Ascending aorta (tissue), 2 donors: ENCODE data around the gene SLC15A1. TPM values are rescaled to one million over a fixed set of nuclear protein-coding genes. Genes with fewer than 3 reads are reported as not detected.

ENCODE experiments used
- DNase-seq, 2 donors: peaks; one replicate each; pipeline ENCODE4 v3.0.0-alpha.2; 2019; ENCODE audit warnings: low spot score in 2 of 2
- H3K27ac ChIP-seq, 2 donors: fragments of 200-600 bp; sonication (generic); one replicate each; pipeline ENCODE4 v1.5.1; 2016 to 2017; ENCODE audit warnings: mild to moderate bottlenecking in 1 of 2
- H3K27me3 ChIP-seq: fragments of 200-600 bp; sonication (generic); one replicate; pipeline ENCODE4 v1.5.1; 2017
- H3K36me3 ChIP-seq, 2 donors: fragments of 200-600 bp; sonication (generic); one replicate each; pipeline ENCODE4 v1.5.1; 2016
- H3K4me1 ChIP-seq, 2 donors: fragments of 200-600 bp; sonication (generic); one replicate each; pipeline ENCODE4 v1.5.1; 2016 to 2017; ENCODE audit warnings: mild to moderate bottlenecking in 1 of 2
- H3K4me3 ChIP-seq, 2 donors: fragments of 200-600 bp; sonication (generic); one replicate each; pipeline ENCODE4 v1.5.1; 2016 to 2017; ENCODE audit warnings: mild to moderate bottlenecking in 1 of 2
- H3K9me3 ChIP-seq, 2 donors: fragments of 200-600 bp; sonication (generic); one replicate each; pipeline ENCODE4 v1.5.1; 2016
- intact Hi-C: fragments of 100-400 bp; cut with DNase I; formaldehyde crosslinking; loops from one replicate; pipeline ENCODE4 v1.15.1; 2023
- total RNA-seq: library from RNA; depleted of rRNA; stranded (reverse); fragments of >200 nt; gene quantifications from one replicate; pipeline ENCODE4 v1.1.0, GENCODE V29; 2016
- TF ChIP-seq, protein P1 (sequence below), 3 experiments: fragments of 200-600 bp in 2 of 3; fragments of 450-650 bp in 1 of 3; sonication (generic) in 2 of 3; IDR thresholded peaks; one replicate each; pipeline ENCODE4 v1.5.1; 2016 to 2019; ENCODE audit warnings: antibody characterized with exemption in 3 of 3, mild to moderate bottlenecking in 1 of 3, moderate library complexity in 1 of 3

The SLC15A1 gene
- total RNA-seq, 1 donor from 2014 or later: not detected

- Histone ChIP-seq H3K27me3 (no peaks in the 10 kb centered on the region), H3K4me3 (no peak overlapping the region), H3K9me3 (no peaks in the 10 kb centered on the region), H3K27ac (no peak overlapping the region), H3K4me1 (no peaks in the 10 kb centered on the region), H3K36me3 (no peaks in the 10 kb centered on the region)
- DNase-seq: no peak
- intact Hi-C loops: no loop called here
- TF ChIP-seq, protein P1, sequence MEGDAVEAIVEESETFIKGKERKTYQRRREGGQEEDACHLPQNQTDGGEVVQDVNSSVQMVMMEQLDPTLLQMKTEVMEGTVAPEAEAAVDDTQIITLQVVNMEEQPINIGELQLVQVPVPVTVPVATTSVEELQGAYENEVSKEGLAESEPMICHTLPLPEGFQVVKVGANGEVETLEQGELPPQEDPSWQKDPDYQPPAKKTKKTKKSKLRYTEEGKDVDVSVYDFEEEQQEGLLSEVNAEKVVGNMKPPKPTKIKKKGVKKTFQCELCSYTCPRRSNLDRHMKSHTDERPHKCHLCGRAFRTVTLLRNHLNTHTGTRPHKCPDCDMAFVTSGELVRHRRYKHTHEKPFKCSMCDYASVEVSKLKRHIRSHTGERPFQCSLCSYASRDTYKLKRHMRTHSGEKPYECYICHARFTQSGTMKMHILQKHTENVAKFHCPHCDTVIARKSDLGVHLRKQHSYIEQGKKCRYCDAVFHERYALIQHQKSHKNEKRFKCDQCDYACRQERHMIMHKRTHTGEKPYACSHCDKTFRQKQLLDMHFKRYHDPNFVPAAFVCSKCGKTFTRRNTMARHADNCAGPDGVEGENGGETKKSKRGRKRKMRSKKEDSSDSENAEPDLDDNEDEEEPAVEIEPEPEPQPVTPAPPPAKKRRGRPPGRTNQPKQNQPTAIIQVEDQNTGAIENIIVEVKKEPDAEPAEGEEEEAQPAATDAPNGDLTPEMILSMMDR (IDR thresholded peaks at IDR 0.05): no peak
These were observed 66.2 kb downstream of the SLC15A1 start for GRCh38 chr13:98686270-98686669.

DNA sequence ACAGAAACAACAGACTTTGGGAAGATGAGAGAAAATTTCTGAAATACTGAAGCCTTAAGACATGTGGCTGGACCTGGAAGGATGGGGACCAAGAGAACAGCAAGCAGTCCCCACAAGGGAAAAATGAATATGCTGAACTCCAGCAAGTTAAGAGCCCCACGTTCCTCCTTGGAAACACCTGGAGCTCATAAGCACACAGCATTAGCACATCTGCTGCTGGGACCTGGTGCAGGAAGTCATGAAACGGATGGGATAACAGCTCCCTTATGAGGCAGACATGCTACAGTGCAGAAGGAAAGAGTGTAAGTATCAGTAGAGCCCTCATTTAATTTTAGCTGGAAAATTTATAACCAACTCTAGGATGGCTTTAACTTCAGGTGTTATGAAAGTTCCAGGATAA lies 67.3 kb downstream of the SLC15A1 start:
- Histone ChIP-seq H3K27me3 (no peaks in the 10 kb centered on the region), H3K27ac (no peak overlapping the region), H3K36me3 (no peaks in the 10 kb centered on the region), H3K9me3 (no peaks in the 10 kb centered on the region), H3K4me3 (no peak overlapping the region), H3K4me1 (no peaks in the 10 kb centered on the region)
- intact Hi-C loops: no loop called here
- TF ChIP-seq, protein P1 (IDR thresholded peaks at IDR 0.05): no peak
- DNase-seq: no peak

- no peaks in the 10 kb centered on the region for H3K9me3 ChIP-seq
- DNase-seq: no peak
- H3K4me1 ChIP-seq: peaks cover 2 to 4% of the 10 kb centered on the region in 2 donors
- H3K4me3 ChIP-seq: no peak overlapping the region
- TF ChIP-seq, protein P1 (IDR thresholded peaks at IDR 0.05): no peak
- H3K36me3 ChIP-seq: no peaks in the 10 kb centered on the region
- intact Hi-C loops: no loop called here
- H3K27ac ChIP-seq: no peak overlapping the region
- no peaks in the 10 kb centered on the region for H3K27me3 ChIP-seq
These were observed 71.4 kb downstream of the SLC15A1 start for GRCh38 chr13:98681049-98681448.

- TF ChIP-seq, protein P1 (IDR thresholded peaks at IDR 0.05): no peak
- H3K4me3 ChIP-seq: no peak overlapping the region
- H3K27me3 ChIP-seq: no peaks in the 10 kb centered on the region
- H3K4me1 ChIP-seq: peaks cover 2 to 4% of the 10 kb centered on the region in 2 donors
- DNase-seq: no peak
- intact Hi-C loops: loop anchor here (10.0 kb wide), 3 partner anchors 166 to 824 kb away; partner anchors contain the start of gene FARP1
- no peaks in the 10 kb centered on the region for H3K9me3 ChIP-seq
- H3K36me3 ChIP-seq: no peaks in the 10 kb centered on the region
- H3K27ac ChIP-seq: no peak overlapping the region
These were observed 73.7 kb downstream of the SLC15A1 start for GRCh38 chr13:98678741-98679140.

- peak in 1 of 2 donors; percentile 78 for DNase-seq
- H3K27me3 ChIP-seq: no peaks in the 10 kb centered on the region
- peak overlapping the region in 1 of 2 donors; percentile 22 for H3K4me3 ChIP-seq
- TF ChIP-seq, protein P1 (IDR thresholded peaks at IDR 0.05): no peak
- H3K36me3 ChIP-seq: no peaks in the 10 kb centered on the region
- no peaks in the 10 kb centered on the region for H3K9me3 ChIP-seq
- peaks cover 2 to 4% of the 10 kb centered on the region in 2 donors for H3K4me1 ChIP-seq
- H3K27ac ChIP-seq: peak overlapping the region; percentile 74 to 76
- intact Hi-C loops: loop anchor here (10.0 kb wide), 3 partner anchors 167 to 823 kb away; partner anchors contain the start of gene FARP1
These were observed 75.1 kb downstream of the SLC15A1 start for GRCh38 chr13:98677398-98677797.

DNA sequence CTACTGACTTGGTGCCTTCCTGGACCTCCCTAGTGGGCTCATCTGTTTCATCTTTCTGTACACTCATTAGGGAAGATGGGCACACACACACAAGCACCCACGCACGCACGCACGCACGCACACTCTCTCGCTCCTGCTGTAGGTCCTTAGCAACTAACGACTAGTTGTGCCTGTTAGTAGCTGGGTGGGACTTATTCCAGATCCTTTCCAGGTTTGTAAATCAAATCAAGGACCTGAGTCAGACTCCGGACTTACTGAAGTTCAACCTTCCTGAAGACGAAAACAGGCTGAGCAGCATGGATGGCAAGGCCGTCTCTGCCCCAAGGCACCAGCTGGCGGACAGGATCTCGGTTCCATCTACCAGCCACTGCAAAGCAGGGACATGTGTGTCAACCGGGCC lies 76.2 kb downstream of the SLC15A1 start:
- Histone ChIP-seq H3K27me3 (no peaks in the 10 kb centered on the region), H3K4me3 (no peak overlapping the region), H3K4me1 (peaks cover 2 to 4% of the 10 kb centered on the region in 2 donors), H3K36me3 (no peaks in the 10 kb centered on the region), H3K9me3 (no peaks in the 10 kb centered on the region), H3K27ac (peak overlapping the region; percentile 74 to 76)
- intact Hi-C loops: loop anchor here (10.0 kb wide), 3 partner anchors 169 to 821 kb away; partner anchors contain the start of gene FARP1
- DNase-seq: no peak
- TF ChIP-seq, protein P1 (IDR thresholded peaks at IDR 0.05): no peak
